Right atrium auricular region (tissue), 2 donors: ENCODE results near the gene MED25. TPM values are rescaled to one million over a fixed set of nuclear protein-coding genes. Genes with fewer than 3 reads are reported as not detected.

Experiments
- DNase-seq: peaks from one replicate; pipeline ENCODE4 v3.0.0-alpha.2; 2019; ENCODE audit warnings: low spot score
- H3K27ac ChIP-seq, 2 donors: fragments of 200-600 bp; sonication (generic); 1 replicate in 1 of 2; 2 replicates in 1 of 2; pipeline ENCODE4 v1.5.1; 2016 to 2019
- H3K27me3 ChIP-seq, 2 donors: fragments of 200-600 bp; sonication (generic); one replicate each; pipeline versions ENCODE4 v1.5.1 to v1.6.0; 2017 to 2019
- H3K36me3 ChIP-seq: fragments of 200-600 bp; sonication (generic); one replicate; pipeline ENCODE4 v1.5.1; 2016
- H3K4me1 ChIP-seq, 2 donors: fragments of 200-600 bp; sonication (generic); one replicate each; pipeline versions ENCODE4 v1.5.1 to v1.6.0; 2017 to 2019
- H3K4me3 ChIP-seq, 2 donors: fragments of 200-600 bp; sonication (generic); 1 replicate in 1 of 2; 2 replicates in 1 of 2; pipeline ENCODE4 v1.5.1; 2017 to 2019; ENCODE audit warnings: mild to moderate bottlenecking in 1 of 2, moderate library complexity in 1 of 2
- H3K9me3 ChIP-seq, 2 donors: fragments of 200-600 bp; sonication (generic); one replicate each; pipeline ENCODE4 v1.5.1; 2019
- total RNA-seq, 2 donors: library from RNA; depleted of rRNA; stranded (reverse); fragments of >200 nt; gene quantifications; one replicate each; pipeline ENCODE4 v1.1.0, GENCODE V29; 2016
- TF ChIP-seq, protein P1 (sequence below), 2 donors: fragments of 200-600 bp; sonication (generic); IDR thresholded peaks; one replicate each; pipeline ENCODE4 v1.5.1; 2019; ENCODE audit warnings: antibody characterized with exemption in 2 of 2

The MED25 gene
- total RNA-seq, 2 donors from 2014 or later, result 31.1 to 54.0 TPM

DNA sequence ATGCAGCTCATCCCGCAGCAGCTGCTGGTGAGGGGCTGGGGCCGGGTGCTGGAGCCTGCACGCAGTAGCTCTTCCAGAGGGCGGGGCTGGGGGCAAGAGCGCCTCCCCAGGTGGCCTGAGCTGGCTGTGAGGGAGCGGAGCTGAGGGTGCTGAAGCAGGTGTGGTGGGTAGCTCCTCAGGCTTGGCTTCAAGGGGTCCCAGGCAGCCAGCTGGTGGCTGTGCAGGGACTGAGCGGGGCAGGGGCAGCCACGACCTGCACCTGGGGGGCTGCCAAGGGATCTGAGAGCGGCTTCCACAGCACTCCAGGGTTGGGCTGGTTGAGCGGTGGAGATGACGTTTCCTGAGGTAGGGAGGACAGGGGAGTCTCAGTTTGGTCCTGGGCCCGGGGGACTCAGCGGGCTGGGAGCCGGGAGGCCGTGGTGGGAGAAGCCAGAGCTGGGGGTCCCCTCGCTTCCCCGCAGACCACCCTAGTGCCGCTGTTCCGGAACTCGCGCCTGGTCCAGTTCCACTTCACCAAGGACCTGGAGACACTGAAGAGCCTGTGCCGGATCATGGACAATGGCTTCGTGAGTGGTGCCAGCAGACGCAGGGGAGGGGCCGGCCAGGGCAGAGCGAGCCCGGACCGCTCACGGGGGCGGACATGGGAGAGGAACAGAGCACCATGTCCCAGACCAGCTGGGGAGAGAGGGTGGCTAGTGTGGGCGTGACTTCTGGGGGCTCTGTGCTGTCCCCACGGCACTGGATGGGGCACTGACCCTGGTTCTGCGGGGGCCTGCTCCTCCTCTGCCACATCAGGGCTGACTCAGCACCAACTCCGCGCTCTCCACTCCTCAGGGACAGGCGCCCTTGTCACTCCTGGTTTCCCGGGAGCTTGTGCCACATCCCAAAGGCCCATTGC lies 40.2 kb downstream of the MED25 start:
- Histone ChIP-seq H3K27me3 (no peaks in the 10 kb centered on the region), H3K4me3 (no peak overlapping the region), H3K4me1 (peaks cover 0 to 23% of the 10 kb centered on the region in 2 donors), H3K27ac (peak overlapping the region in 1 of 2 donors; percentile 11), H3K9me3 (no peaks in the 10 kb centered on the region), H3K36me3 (peaks cover 77% of the 10 kb centered on the region)
- no peak for DNase-seq
- TF ChIP-seq, protein P1, sequence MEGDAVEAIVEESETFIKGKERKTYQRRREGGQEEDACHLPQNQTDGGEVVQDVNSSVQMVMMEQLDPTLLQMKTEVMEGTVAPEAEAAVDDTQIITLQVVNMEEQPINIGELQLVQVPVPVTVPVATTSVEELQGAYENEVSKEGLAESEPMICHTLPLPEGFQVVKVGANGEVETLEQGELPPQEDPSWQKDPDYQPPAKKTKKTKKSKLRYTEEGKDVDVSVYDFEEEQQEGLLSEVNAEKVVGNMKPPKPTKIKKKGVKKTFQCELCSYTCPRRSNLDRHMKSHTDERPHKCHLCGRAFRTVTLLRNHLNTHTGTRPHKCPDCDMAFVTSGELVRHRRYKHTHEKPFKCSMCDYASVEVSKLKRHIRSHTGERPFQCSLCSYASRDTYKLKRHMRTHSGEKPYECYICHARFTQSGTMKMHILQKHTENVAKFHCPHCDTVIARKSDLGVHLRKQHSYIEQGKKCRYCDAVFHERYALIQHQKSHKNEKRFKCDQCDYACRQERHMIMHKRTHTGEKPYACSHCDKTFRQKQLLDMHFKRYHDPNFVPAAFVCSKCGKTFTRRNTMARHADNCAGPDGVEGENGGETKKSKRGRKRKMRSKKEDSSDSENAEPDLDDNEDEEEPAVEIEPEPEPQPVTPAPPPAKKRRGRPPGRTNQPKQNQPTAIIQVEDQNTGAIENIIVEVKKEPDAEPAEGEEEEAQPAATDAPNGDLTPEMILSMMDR (IDR thresholded peaks at IDR 0.05), result no peak

DNA sequence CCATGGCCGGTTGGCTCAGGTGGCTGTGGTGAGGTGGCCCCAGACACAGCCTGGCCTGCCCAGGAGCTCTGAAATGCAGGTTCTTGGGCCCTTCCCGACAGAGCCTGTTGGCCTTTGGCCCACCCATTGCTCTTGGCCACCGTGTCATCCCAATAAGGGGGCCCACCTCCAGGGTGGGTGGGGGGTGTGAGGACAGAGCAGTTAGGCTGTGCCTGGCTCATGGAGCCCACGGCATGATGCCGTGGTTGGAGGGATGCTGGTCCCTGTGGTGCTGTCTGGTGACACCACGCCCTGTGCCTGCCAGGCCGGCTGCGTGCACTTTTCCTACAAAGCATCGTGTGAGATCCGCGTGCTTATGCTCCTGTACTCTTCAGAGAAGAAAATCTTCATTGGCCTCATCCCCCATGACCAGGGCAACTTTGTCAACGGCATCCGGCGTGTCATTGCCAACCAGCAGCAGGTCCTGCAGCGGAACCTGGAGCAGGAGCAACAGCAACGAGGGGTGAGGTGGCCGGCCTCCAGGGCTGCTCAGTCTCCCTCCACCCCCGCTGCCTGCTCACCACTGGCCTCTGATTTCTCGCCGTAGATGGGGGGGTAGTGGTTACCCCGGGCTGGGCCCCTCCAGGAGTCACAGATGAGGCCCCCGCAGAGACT lies 41.7 kb downstream of the MED25 start:
- Histone ChIP-seq H3K4me3 (no peak overlapping the region), H3K27ac (no peak overlapping the region), H3K9me3 (no peaks in the 10 kb centered on the region), H3K27me3 (no peaks in the 10 kb centered on the region), H3K4me1 (peaks cover 0 to 13% of the 10 kb centered on the region in 2 donors), H3K36me3 (peaks cover 87% of the 10 kb centered on the region)
- TF ChIP-seq, protein P1 (IDR thresholded peaks at IDR 0.05), result no peak
- DNase-seq, result no peak

DNA sequence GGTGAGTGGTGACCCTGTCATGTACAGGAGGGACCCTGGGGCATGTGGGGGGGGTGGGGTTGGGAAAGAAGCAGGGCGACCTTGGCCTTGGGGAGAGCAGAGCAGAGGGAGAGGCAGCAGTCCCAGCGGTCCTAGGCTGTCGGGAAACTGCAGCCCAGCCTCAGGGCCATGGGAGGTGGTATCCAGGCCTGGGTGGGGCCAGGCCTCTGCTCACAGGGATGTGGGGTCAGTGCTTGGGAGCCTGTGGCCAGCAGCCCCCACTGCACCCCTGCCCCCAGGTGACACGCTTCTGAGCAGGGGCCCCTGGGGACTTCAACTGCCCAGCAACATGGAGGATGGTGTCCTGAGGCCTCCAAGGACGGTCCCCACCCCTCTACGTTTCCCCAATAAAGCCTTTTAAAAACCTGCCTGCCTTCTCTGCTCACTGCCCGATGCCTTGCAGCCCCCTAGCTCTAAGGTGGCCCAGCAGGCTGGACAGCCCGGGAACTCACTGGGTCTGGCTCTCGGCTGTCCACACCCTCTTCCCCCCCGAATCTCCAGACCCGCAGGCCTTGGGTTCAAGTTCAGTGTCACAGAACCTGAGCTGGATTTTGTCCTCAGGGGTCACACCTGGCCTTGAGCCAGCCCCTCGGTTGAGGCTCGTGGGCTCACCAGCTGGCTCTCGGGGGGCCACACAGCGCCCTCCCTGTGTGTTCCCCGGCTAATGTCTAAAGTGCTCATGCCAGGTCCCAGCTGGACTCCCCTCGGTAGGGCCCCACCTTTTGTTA lies 42.4 kb downstream of the MED25 start:
- no peak overlapping the region for H3K4me3 ChIP-seq
- TF ChIP-seq, protein P1 (IDR thresholded peaks at IDR 0.05), result no peak
- H3K4me1 ChIP-seq, result peaks cover 0 to 20% of the 10 kb centered on the region in 2 donors
- peak overlapping the region in 1 of 2 donors; percentile 48 for H3K27ac ChIP-seq
- DNase-seq, result no peak
- no peaks in the 10 kb centered on the region for H3K27me3 ChIP-seq
- H3K36me3 ChIP-seq, result peaks cover 81% of the 10 kb centered on the region
- H3K9me3 ChIP-seq, result no peaks in the 10 kb centered on the region

DNA sequence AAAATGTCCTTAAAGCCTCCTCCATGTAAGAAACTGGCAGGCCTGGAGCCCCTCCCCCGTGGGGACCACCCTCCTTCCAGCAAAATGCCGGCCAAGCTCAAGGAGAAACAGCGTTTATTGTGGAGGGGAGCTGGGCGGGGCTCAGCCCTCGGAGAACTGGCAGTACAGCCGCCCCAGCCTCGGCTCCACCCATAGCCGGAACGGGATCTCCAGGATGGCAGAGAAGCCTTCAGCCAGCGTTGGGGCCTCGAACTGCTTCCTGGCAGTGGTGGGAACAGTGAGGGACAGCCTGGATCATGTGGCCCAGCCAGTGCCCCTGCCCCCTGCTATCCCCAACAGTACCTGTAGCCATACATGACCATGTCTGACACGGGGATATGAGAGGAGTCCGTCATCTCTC lies 43.0 kb downstream of the MED25 start:
- H3K36me3 ChIP-seq, result peaks cover 79% of the 10 kb centered on the region
- peaks cover 0 to 26% of the 10 kb centered on the region in 2 donors for H3K4me1 ChIP-seq
- no peak overlapping the region for H3K4me3 ChIP-seq
- peak overlapping the region in 1 of 2 donors; percentile 48 for H3K27ac ChIP-seq
- TF ChIP-seq, protein P1 (IDR thresholded peaks at IDR 0.05), result no peak
- H3K27me3 ChIP-seq, result no peaks in the 10 kb centered on the region
- H3K9me3 ChIP-seq, result no peaks in the 10 kb centered on the region
- DNase-seq, result no peak

DNA sequence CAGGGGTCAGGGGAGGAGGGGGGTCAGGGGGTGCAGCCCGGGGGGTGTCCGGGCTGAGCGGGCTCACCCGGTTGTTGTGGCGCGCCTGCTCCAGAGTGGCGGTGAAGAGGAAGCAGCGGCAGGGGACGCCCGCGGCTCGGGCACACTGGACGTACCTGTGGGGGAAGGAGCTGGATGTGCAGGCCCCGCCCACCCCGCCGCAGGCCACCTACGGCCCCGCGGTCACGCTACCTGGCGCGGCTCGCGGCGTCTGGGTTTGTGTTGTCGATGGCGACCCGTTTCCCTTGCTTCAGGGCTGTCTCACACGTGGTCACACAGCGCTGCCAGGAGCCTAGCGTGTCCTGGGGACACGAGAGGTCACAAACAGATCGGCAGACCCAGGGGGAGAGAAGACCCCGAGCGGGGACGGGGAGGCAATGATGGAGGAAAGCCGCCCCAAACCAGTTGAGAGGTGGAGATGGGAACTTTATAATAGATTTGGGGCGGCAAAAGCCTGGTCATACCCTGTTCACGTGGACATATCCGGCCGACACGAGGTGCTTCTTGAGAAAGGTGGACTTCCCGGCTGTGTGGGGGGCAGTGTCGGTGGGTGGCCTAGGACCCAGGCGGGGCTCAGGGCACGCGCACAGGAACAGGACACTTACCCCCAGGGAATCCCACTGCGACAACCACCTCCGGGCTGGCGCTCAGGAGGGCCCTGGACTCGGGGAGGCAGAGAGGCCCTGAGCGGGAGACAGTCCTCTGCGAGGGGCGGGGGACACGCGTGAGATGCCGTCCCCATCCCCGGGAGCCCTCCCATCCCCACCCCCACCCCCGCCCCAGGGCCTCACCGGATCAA lies 43.7 kb downstream of the MED25 start:
- no peaks in the 10 kb centered on the region for H3K9me3 ChIP-seq
- peak overlapping the region in 1 of 2 donors; percentile 48 for H3K27ac ChIP-seq
- H3K4me3 ChIP-seq, result no peak overlapping the region
- TF ChIP-seq, protein P1 (IDR thresholded peaks at IDR 0.05), result no peak
- peaks cover 0 to 32% of the 10 kb centered on the region in 2 donors for H3K4me1 ChIP-seq
- no peaks in the 10 kb centered on the region for H3K27me3 ChIP-seq
- peaks cover 72% of the 10 kb centered on the region for H3K36me3 ChIP-seq
- no peak for DNase-seq
